ENCODE data around the gene BSG. TPM values are rescaled to one million over a fixed set of nuclear protein-coding genes. Genes with fewer than 3 reads are reported as not detected.

Gene BSG
- total RNA-seq, result 256 and 287 TPM in 2 replicates

GRCh38 chr19:572140-572742, at the start of gene BSG:
Gene BSG, plus strand, starts transcription at chr19:572596. Its CDS starts 39 bp downstream, at chr19:572635.

GRCh38 chr19:531753-532560, 40.4 kb upstream of the BSG start, which contains the start of gene CDC34:
Gene CDC34, plus strand, starts transcription at chr19:531760. Its CDS starts 172 bp downstream, at chr19:531932.

GRCh38 chr19:543910-544608, 28.3 kb upstream of the BSG start, which contains the start of gene GZMM:
Gene GZMM, plus strand, starts transcription at chr19:544053. Its CDS starts 19 bp downstream, at chr19:544072.

GRCh38 chr19:589693-590395, 17.4 kb downstream of the BSG start, which contains the start of gene HCN2:
Gene HCN2, plus strand, starts transcription at chr19:589881. Its CDS starts 65 bp downstream, at chr19:589946.

Other genes starting within 250 kb of the BSG start
- 9.5 and 26.4 TPM in 2 replicates for gene MIER2, start 227.8 kb upstream of the BSG start, total RNA-seq
- gene C2CD4C, start 163.4 kb upstream of the BSG start, total RNA-seq, result under 0.01 and 0.09 TPM in 2 replicates
- gene SHC2, start 111.6 kb upstream of the BSG start, total RNA-seq, result 1.7 and 2.5 TPM in 2 replicates
- gene MADCAM1, start 76.1 kb upstream of the BSG start, total RNA-seq, result under 0.01 TPM in 1 of 2 replicates, not detected in the other
- gene TPGS1, start 65.1 kb upstream of the BSG start, total RNA-seq, result 33.4 and 50.4 TPM in 2 replicates
- gene CDC34, start 40.8 kb upstream of the BSG start, total RNA-seq, result 61.3 and 76.7 TPM in 2 replicates
- gene GZMM, start 28.5 kb upstream of the BSG start, total RNA-seq, result not detected in 2 replicates
- gene HCN2, start 17.3 kb downstream of the BSG start, total RNA-seq, result 1.5 and 1.6 TPM in 2 replicates
- 14.7 and 17.2 TPM in 2 replicates for gene POLRMT, start 60.9 kb downstream of the BSG start, total RNA-seq
- gene FGF22, start 67.3 kb downstream of the BSG start, total RNA-seq, result 0.16 TPM in 1 of 2 replicates, not detected in the other
- 10.1 and 11.6 TPM in 2 replicates for gene RNF126, start 90.6 kb downstream of the BSG start, total RNA-seq
- 24.1 and 37.4 TPM in 2 replicates for gene FSTL3, start 103.8 kb downstream of the BSG start, total RNA-seq
- not detected in 2 replicates for gene PRSS57, start 122.9 kb downstream of the BSG start, total RNA-seq
- 12.5 and 68.7 TPM in 2 replicates for gene PALM, start 136.3 kb downstream of the BSG start, total RNA-seq
- 0.32 and 0.43 TPM in 2 replicates for gene MISP, start 178.5 kb downstream of the BSG start, total RNA-seq
- 58.3 and 65.3 TPM in 2 replicates for gene PTBP1, start 224.9 kb downstream of the BSG start, total RNA-seq
- 0.47 and 0.77 TPM in 2 replicates for gene PLPPR3, start 249.4 kb downstream of the BSG start, total RNA-seq